Keratinocyte (primary cell): ENCODE measurements around the gene PRR9. TPM values are rescaled to one million over a fixed set of nuclear protein-coding genes. Genes with fewer than 3 reads are reported as not detected.

ENCODE experiments used
- DNase-seq: peaks from one replicate; pipeline ENCODE4 v3.0.0-alpha.2; 2011; ENCODE audit warnings: low read depth, missing footprints, low spot score
- FAIRE-seq: peaks from 2 replicates; lab custom pipeline; 2011; peaks lifted over from hg19 to GRCh38; lab: Jason Lieb, UNC
- H2AFZ ChIP-seq: 2 replicates; pipeline ENCODE4 v1.6.0; 2012; ENCODE audit warnings: low read length, control low read depth, inconsistent platforms; ENCODE audit not compliant: control insufficient read depth
- H3K27ac ChIP-seq: 2 replicates; pipeline ENCODE4 v1.5.1; 2011; ENCODE audit warnings: low read length; ENCODE audit not compliant: control insufficient read depth, insufficient read depth
- H3K27me3 ChIP-seq: 3 replicates; pipeline ENCODE4 v1.6.0; 2011; ENCODE audit warnings: low read length; ENCODE audit not compliant: control insufficient read depth, insufficient read depth; ENCODE audit errors: extremely low read depth
- H3K36me3 ChIP-seq, 2 experiments: 2 replicates in 1 of 2; 3 replicates in 1 of 2; pipeline ENCODE4 v1.5.1; 2011; ENCODE audit warnings: low read length in 2 of 2, mild to moderate bottlenecking in 1 of 2; ENCODE audit not compliant: control insufficient read depth in 2 of 2, insufficient read depth in 2 of 2; ENCODE audit errors: extremely low read depth in 1 of 2
- H3K4me1 ChIP-seq: 3 replicates; pipeline ENCODE4 v1.5.1; 2011; ENCODE audit warnings: low read length; ENCODE audit not compliant: control insufficient read depth, insufficient read depth; ENCODE audit errors: extremely low read depth
- H3K4me2 ChIP-seq: 3 replicates; pipeline ENCODE4 v1.6.0; 2011; ENCODE audit warnings: low read depth, low read length; ENCODE audit not compliant: control insufficient read depth, insufficient read depth; ENCODE audit errors: extremely low read depth
- H3K4me3 ChIP-seq, 3 experiments: fragments of 200-600 bp in 1 of 3; sonication (generic) in 1 of 3; 2 replicates in 2 of 3; 3 replicates in 1 of 3; pipeline ENCODE4 v1.5.1; 2011 to 2016; ENCODE audit warnings: low read length in 3 of 3, mild to moderate bottlenecking in 3 of 3, control low read depth in 2 of 3, inconsistent platforms in 1 of 3, low read depth in 1 of 3, mixed read lengths in 1 of 3, mixed run types in 1 of 3, moderate library complexity in 1 of 3; ENCODE audit not compliant: control insufficient read depth in 2 of 3, insufficient read depth in 2 of 3; ENCODE audit errors: extremely low read depth in 1 of 3
- H3K79me2 ChIP-seq: 2 replicates; pipeline ENCODE4 v1.6.0; 2012; ENCODE audit warnings: low read length; ENCODE audit not compliant: control insufficient read depth, insufficient read depth
- H3K9ac ChIP-seq: 3 replicates; pipeline ENCODE4 v1.6.0; 2011; ENCODE audit warnings: low read length; ENCODE audit not compliant: control insufficient read depth, insufficient read depth; ENCODE audit errors: extremely low read depth
- H3K9me1 ChIP-seq: 3 replicates; pipeline ENCODE4 v1.6.0; 2011; ENCODE audit warnings: low read length; ENCODE audit not compliant: control insufficient read depth, insufficient read depth; ENCODE audit errors: extremely low read depth
- H3K9me3 ChIP-seq: 2 replicates; pipeline ENCODE4 v1.5.1; 2012; ENCODE audit warnings: low read depth, low read length; ENCODE audit not compliant: control insufficient read depth
- H4K20me1 ChIP-seq: 3 replicates; pipeline ENCODE4 v1.6.0; 2011; ENCODE audit warnings: low read length; ENCODE audit not compliant: control insufficient read depth, insufficient read depth; ENCODE audit errors: extremely low read depth
- CTCF ChIP-seq, 3 experiments: IDR thresholded peaks in 1 of 3; conservative IDR thresholded peaks in 1 of 3; optimal IDR thresholded peaks in 1 of 3; 2 replicates in 2 of 3; 3 replicates in 1 of 3; pipeline versions ENCODE3 to v1.5.1; 2011; ENCODE audit warnings: low read length in 3 of 3, mild to moderate bottlenecking in 3 of 3, moderate library complexity in 2 of 3, control low read depth in 1 of 3, inconsistent platforms in 1 of 3; ENCODE audit not compliant: insufficient read depth in 2 of 3; ENCODE audit errors: extremely low read depth in 1 of 3
- EZH2 ChIP-seq: IDR thresholded peaks from one replicate; pipeline ENCODE4 v1.6.1; 2012; ENCODE audit warnings: inconsistent platforms, mild to moderate bottlenecking, low read length, moderate library complexity
- dilution Hi-C: fragments of 300-500 bp; cut with MboI; formaldehyde crosslinking; loops from one replicate; pipeline ENCODE4 v1.7.0; 2020; ENCODE audit warnings: low sequenced_read_pairs; ENCODE audit not compliant: extremely low pct_ligation_motif_present
- polyA plus RNA-seq, 5 experiments: library from polyadenylated mRNA; depleted of rRNA in 3 of 5; stranded (reverse) in 3 of 5; stranded (forward) in 1 of 5; unstranded in 1 of 5; fragments of >200 nt; gene quantifications; 1 replicate in 1 of 5; 2 replicates in 3 of 5; 3 replicates in 1 of 5; pipeline versions ENCODE4 v1.2.1 to v1.2.3, GENCODE V29; 2011 to 2012; ENCODE audit warnings: missing spikeins in 2 of 5, low read depth in 1 of 5, low replicate concordance in 1 of 5

Gene PRR9
- polyA plus RNA-seq, 1 donor (not counting 4 experiments of a cell fraction or from before 2014, with no cell fraction given) = 2.6 TPM

DNA sequence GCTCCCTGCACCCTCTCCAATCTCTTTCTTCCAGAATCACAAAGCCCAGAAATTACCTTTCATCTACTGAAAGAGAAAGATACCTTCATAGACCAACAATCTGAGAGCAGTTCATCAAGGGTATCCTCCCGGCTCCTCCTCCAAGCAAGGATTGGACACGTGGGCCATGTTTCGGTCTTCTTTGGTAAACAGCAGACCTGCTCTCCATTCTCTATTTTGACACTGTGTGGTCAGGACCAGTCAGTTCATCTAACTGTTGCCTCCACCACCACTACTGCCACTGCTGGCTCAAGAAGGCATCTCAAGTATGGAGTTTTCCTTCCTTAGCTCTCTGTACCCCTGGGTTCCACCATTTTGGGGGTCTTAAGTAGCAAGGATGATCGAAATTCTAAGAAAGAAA, 22.2 kb upstream of the PRR9 start:
- TF ChIP-seq EZH2 (no peak), CTCF (optimal IDR thresholded peaks at IDR 0.05 in 1 of 3, IDR thresholded peaks at IDR 0.05 in 1 of 3, conservative IDR thresholded peaks at IDR 0.05 in 1 of 3; ENCODE audit: extremely low read depth in 1 of 3, insufficient read depth in 2 of 3, low read length in 3 of 3) (no peak)
- no peaks in the 10 kb centered on the region for H3K9me1 ChIP-seq
- H3K9ac ChIP-seq = no peak overlapping the region
- H3K4me2 ChIP-seq = no peak overlapping the region
- no peaks in the 10 kb centered on the region for H3K79me2 ChIP-seq
- DNase-seq (no peak), FAIRE-seq (no peak)
- peaks cover 3% of the 10 kb centered on the region for H3K27me3 ChIP-seq
- no peaks in the 10 kb centered on the region for H3K4me1 ChIP-seq
- dilution Hi-C loops = loop anchor here (5.0 kb wide), 1 partner anchor 37 kb away; no protein-coding TSS in a partner anchor
- no peak overlapping the region for H2AFZ ChIP-seq
- H3K9me3 ChIP-seq = no peaks in the 10 kb centered on the region
- no peak overlapping the region for H3K4me3 ChIP-seq
- no peaks in the 10 kb centered on the region for H3K36me3 ChIP-seq
- no peak overlapping the region for H3K27ac ChIP-seq
- H4K20me1 ChIP-seq = no peaks in the 10 kb centered on the region

- no peak overlapping the region for H3K4me3 ChIP-seq
- H3K36me3 ChIP-seq = no peaks in the 10 kb centered on the region
- dilution Hi-C loops = no loop called here
- no peaks in the 10 kb centered on the region for H4K20me1 ChIP-seq
- no peak overlapping the region for H2AFZ ChIP-seq
- no peaks in the 10 kb centered on the region for H3K9me3 ChIP-seq
- TF ChIP-seq EZH2 (no peak), CTCF (optimal IDR thresholded peaks at IDR 0.05 in 1 of 3, IDR thresholded peaks at IDR 0.05 in 1 of 3, conservative IDR thresholded peaks at IDR 0.05 in 1 of 3; ENCODE audit: extremely low read depth in 1 of 3, insufficient read depth in 2 of 3, low read length in 3 of 3) (no peak)
- H3K9ac ChIP-seq = no peak overlapping the region
- H3K4me2 ChIP-seq = no peak overlapping the region
- H3K27me3 ChIP-seq = peaks cover 12% of the 10 kb centered on the region
- DNase-seq = no peak
- H3K9me1 ChIP-seq = no peaks in the 10 kb centered on the region
- no peak overlapping the region for H3K27ac ChIP-seq
- no peak for FAIRE-seq
- H3K4me1 ChIP-seq = no peaks in the 10 kb centered on the region
- no peaks in the 10 kb centered on the region for H3K79me2 ChIP-seq
These were observed 15.4 kb upstream of the PRR9 start for GRCh38 chr1:153202006-153202405.
